ENCODE data around the gene RASA3.
"Not testable (repeated sequence)": the region's sequence is repeated elsewhere in the genome, so short reads cannot be mapped to it uniquely, and the experiment has no call there.

Gene RASA3

GRCh38 chr13:114103801-114104654, 28.4 kb downstream of the RASA3 start:
- Histone ChIP-seq H3K4me1 (ENCODE audit: control insufficient read depth, insufficient read depth, low read length) (peaks cover 16% of the 10 kb centered on the region; the same call in 1 of the 2 replicates), H3K9ac (ENCODE audit: low read length) (no peak overlapping the region), H3K4me3 (ENCODE audit: low read depth, low read length) (no peak overlapping the region), H3K27me3 (ENCODE audit: control insufficient read depth, insufficient read depth, low read length) (no peaks in the 10 kb centered on the region), H3K36me3 (ENCODE audit: control insufficient read depth, insufficient read depth, low read length) (no peaks in the 10 kb centered on the region), H3K27ac (ENCODE audit: low read depth, low read length) (no peak overlapping the region), H3K9me3 (ENCODE audit: control insufficient read depth, insufficient read depth, low read depth, low read length) (no peaks in the 10 kb centered on the region)

GRCh38 chr13:114103289-114103621, 29.2 kb downstream of the RASA3 start:
- H3K27ac ChIP-seq (ENCODE audit: low read depth, low read length); H3K27me3 ChIP-seq (ENCODE audit: control insufficient read depth, insufficient read depth, low read length); H3K9me3 ChIP-seq (ENCODE audit: control insufficient read depth, insufficient read depth, low read depth, low read length); H3K36me3 ChIP-seq (ENCODE audit: control insufficient read depth, insufficient read depth, low read length); H3K4me3 ChIP-seq (ENCODE audit: low read depth, low read length); H3K9ac ChIP-seq (ENCODE audit: low read length): not testable (repeated sequence)
- H3K4me1 ChIP-seq (ENCODE audit: control insufficient read depth, insufficient read depth, low read length) = peaks cover 17% of the 10 kb centered on the region; the same call in 1 of the 2 replicates

- Histone ChIP-seq H3K4me1 (ENCODE audit: control insufficient read depth, insufficient read depth, low read length) (peaks cover 18% of the 10 kb centered on the region; the same call in 1 of the 2 replicates), H3K36me3 (ENCODE audit: control insufficient read depth, insufficient read depth, low read length) (no peaks in the 10 kb centered on the region), H3K27ac (ENCODE audit: low read depth, low read length) (no peak overlapping the region), H3K27me3 (ENCODE audit: control insufficient read depth, insufficient read depth, low read length) (no peaks in the 10 kb centered on the region), H3K9ac (ENCODE audit: low read length) (no peak overlapping the region), H3K4me3 (ENCODE audit: low read depth, low read length) (no peak overlapping the region), H3K9me3 (ENCODE audit: control insufficient read depth, insufficient read depth, low read depth, low read length) (no peaks in the 10 kb centered on the region)
These were observed 29.7 kb downstream of the RASA3 start for GRCh38 chr13:114102521-114103288.

GRCh38 chr13:114102131-114102520, 30.3 kb downstream of the RASA3 start:
- Histone ChIP-seq H3K4me3 (ENCODE audit: low read depth, low read length) (no peak overlapping the region), H3K27ac (ENCODE audit: low read depth, low read length) (no peak overlapping the region), H3K9me3 (ENCODE audit: control insufficient read depth, insufficient read depth, low read depth, low read length) (no peaks in the 10 kb centered on the region), H3K9ac (ENCODE audit: low read length) (no peak overlapping the region), H3K36me3 (ENCODE audit: control insufficient read depth, insufficient read depth, low read length) (no peaks in the 10 kb centered on the region), H3K4me1 (ENCODE audit: control insufficient read depth, insufficient read depth, low read length) (peaks cover 18% of the 10 kb centered on the region; the same call in 1 of the 2 replicates), H3K27me3 (ENCODE audit: control insufficient read depth, insufficient read depth, low read length) (no peaks in the 10 kb centered on the region)

GRCh38 chr13:114101358-114102130, 30.9 kb downstream of the RASA3 start:
- H3K4me3 ChIP-seq (ENCODE audit: low read depth, low read length) = no peak overlapping the region
- H3K36me3 ChIP-seq (ENCODE audit: control insufficient read depth, insufficient read depth, low read length) = no peaks in the 10 kb centered on the region
- H3K27ac ChIP-seq (ENCODE audit: low read depth, low read length) = no peak overlapping the region
- no peak overlapping the region for H3K9ac ChIP-seq (ENCODE audit: low read length)
- H3K9me3 ChIP-seq (ENCODE audit: control insufficient read depth, insufficient read depth, low read depth, low read length) = no peaks in the 10 kb centered on the region
- no peaks in the 10 kb centered on the region for H3K27me3 ChIP-seq (ENCODE audit: control insufficient read depth, insufficient read depth, low read length)
- H3K4me1 ChIP-seq (ENCODE audit: control insufficient read depth, insufficient read depth, low read length) = peaks cover 18% of the 10 kb centered on the region; the same call in 1 of the 2 replicates

- no peaks in the 10 kb centered on the region for H3K27me3 ChIP-seq (ENCODE audit: control insufficient read depth, insufficient read depth, low read length)
- no peak overlapping the region for H3K9ac ChIP-seq (ENCODE audit: low read length)
- no peaks in the 10 kb centered on the region for H3K36me3 ChIP-seq (ENCODE audit: control insufficient read depth, insufficient read depth, low read length)
- H3K9me3 ChIP-seq (ENCODE audit: control insufficient read depth, insufficient read depth, low read depth, low read length) = no peaks in the 10 kb centered on the region
- no peak overlapping the region for H3K4me3 ChIP-seq (ENCODE audit: low read depth, low read length)
- H3K4me1 ChIP-seq (ENCODE audit: control insufficient read depth, insufficient read depth, low read length) = peaks cover 16% of the 10 kb centered on the region; the same call in 1 of the 2 replicates
- no peak overlapping the region for H3K27ac ChIP-seq (ENCODE audit: low read depth, low read length)
These were observed 31.7 kb downstream of the RASA3 start for GRCh38 chr13:114100446-114101357.

GRCh38 chr13:114099918-114100445, 32.4 kb downstream of the RASA3 start:
- no peaks in the 10 kb centered on the region for H3K9me3 ChIP-seq (ENCODE audit: control insufficient read depth, insufficient read depth, low read depth, low read length)
- peaks cover 15% of the 10 kb centered on the region; the same call in 1 of the 2 replicates for H3K4me1 ChIP-seq (ENCODE audit: control insufficient read depth, insufficient read depth, low read length)
- H3K27me3 ChIP-seq (ENCODE audit: control insufficient read depth, insufficient read depth, low read length) = no peaks in the 10 kb centered on the region
- H3K4me3 ChIP-seq (ENCODE audit: low read depth, low read length) = no peak overlapping the region
- H3K36me3 ChIP-seq (ENCODE audit: control insufficient read depth, insufficient read depth, low read length) = no peaks in the 10 kb centered on the region
- H3K27ac ChIP-seq (ENCODE audit: low read depth, low read length) = no peak overlapping the region
- no peak overlapping the region for H3K9ac ChIP-seq (ENCODE audit: low read length)

GRCh38 chr13:114099191-114099590, 33.2 kb downstream of the RASA3 start:
- no peaks in the 10 kb centered on the region for H3K36me3 ChIP-seq (ENCODE audit: control insufficient read depth, insufficient read depth, low read length)
- H3K9me3 ChIP-seq (ENCODE audit: control insufficient read depth, insufficient read depth, low read depth, low read length) = no peaks in the 10 kb centered on the region
- H3K27ac ChIP-seq (ENCODE audit: low read depth, low read length) = no peak overlapping the region
- no peak overlapping the region for H3K4me3 ChIP-seq (ENCODE audit: low read depth, low read length)
- peaks cover 15% of the 10 kb centered on the region; the same call in 1 of the 2 replicates for H3K4me1 ChIP-seq (ENCODE audit: control insufficient read depth, insufficient read depth, low read length)
- no peaks in the 10 kb centered on the region for H3K27me3 ChIP-seq (ENCODE audit: control insufficient read depth, insufficient read depth, low read length)
- H3K9ac ChIP-seq (ENCODE audit: low read length) = no peak overlapping the region

GRCh38 chr13:114098689-114099056, 33.8 kb downstream of the RASA3 start:
- not testable (repeated sequence) for H3K9me3 ChIP-seq (ENCODE audit: control insufficient read depth, insufficient read depth, low read depth, low read length); H3K36me3 ChIP-seq (ENCODE audit: control insufficient read depth, insufficient read depth, low read length); H3K27me3 ChIP-seq (ENCODE audit: control insufficient read depth, insufficient read depth, low read length); H3K9ac ChIP-seq (ENCODE audit: low read length); H3K4me3 ChIP-seq (ENCODE audit: low read depth, low read length); H3K27ac ChIP-seq (ENCODE audit: low read depth, low read length)
- peaks cover 15% of the 10 kb centered on the region; the same call in 1 of the 2 replicates for H3K4me1 ChIP-seq (ENCODE audit: control insufficient read depth, insufficient read depth, low read length)
